CD4-positive, alpha-beta T cell treated with Interleukin-21 for 1 hour (primary cell): ENCODE measurements around the gene FGFRL1.
"Not testable (repeated sequence)": the region's sequence is repeated elsewhere in the genome, so short reads cannot be mapped to it uniquely, and the experiment has no call there.

Experiments
- DNase-seq: peaks from one replicate; pipeline ENCODE4 v3.0.0-alpha.2; 2020

The FGFRL1 gene

GRCh38 chr4:973431-974397, 37.7 kb upstream of the FGFRL1 start, which contains the start of gene DGKQ:
Gene DGKQ (minus strand): TSS chr4:973569. CDS start chr4:973482, 87 bp downstream.
- peak; percentile 93 for DNase-seq

- no peak for DNase-seq
Measured at GRCh38 chr4:974668-975067, 36.8 kb upstream of the FGFRL1 start.

GRCh38 chr4:976016-976415, 35.4 kb upstream of the FGFRL1 start:
- not testable (repeated sequence) for DNase-seq

- no peak for DNase-seq
Measured at GRCh38 chr4:978957-979701, 32.3 kb upstream of the FGFRL1 start.

- DNase-seq, result no peak
Measured at GRCh38 chr4:982291-982690, 29.1 kb upstream of the FGFRL1 start.

GRCh38 chr4:982814-983213, 28.6 kb upstream of the FGFRL1 start:
- no peak for DNase-seq

- no peak for DNase-seq
Measured at GRCh38 chr4:984336-985054, 26.9 kb upstream of the FGFRL1 start.

- DNase-seq, result peak; percentile 67
Measured at GRCh38 chr4:985123-985830, 26.1 kb upstream of the FGFRL1 start.

- DNase-seq, result no peak
Measured at GRCh38 chr4:986428-986878, 25.0 kb upstream of the FGFRL1 start.

- DNase-seq, result peak; percentile 86
Measured at GRCh38 chr4:986879-987623, 24.4 kb upstream of the FGFRL1 start, which contains the start of gene IDUA. Gene IDUA (plus strand): TSS chr4:987044. CDS start chr4:987085, 41 bp downstream.

- no peak for DNase-seq
Measured at GRCh38 chr4:987624-988513, 23.6 kb upstream of the FGFRL1 start.

GRCh38 chr4:988726-989721, 22.4 kb upstream of the FGFRL1 start:
- no peak for DNase-seq

GRCh38 chr4:989722-990471, 21.5 kb upstream of the FGFRL1 start:
- DNase-seq, result no peak

- no peak for DNase-seq
Measured at GRCh38 chr4:990746-991367, 20.6 kb upstream of the FGFRL1 start.

GRCh38 chr4:991451-992296, 19.8 kb upstream of the FGFRL1 start:
- no peak for DNase-seq

GRCh38 chr4:992297-993110, 18.9 kb upstream of the FGFRL1 start:
- DNase-seq, result no peak
